ENCODE results near the gene TTC24.
"Not testable (repeated sequence)": the region's sequence is repeated elsewhere in the genome, so short reads cannot be mapped to it uniquely, and the experiment has no call there.

Gene TTC24

GRCh38 chr1:156586323-156586722 lies 6.8 kb downstream of the TTC24 start:
- no peak for ATAC-seq
- TF ChIP-seq ZNF8 (CRISPR knock-in tag; IDR thresholded peaks at IDR 0.05), result no peak
- no peak for TF ChIP-seq ZNF70 (CRISPR knock-in tag; IDR thresholded peaks at IDR 0.05)
- no peak for TF ChIP-seq POU6F1 (CRISPR knock-in tag; IDR thresholded peaks at IDR 0.05; ENCODE audit: borderline replicate concordance, low read depth)
- TF ChIP-seq ZFP30 (CRISPR knock-in tag; IDR thresholded peaks at IDR 0.05), result no peak
- TF ChIP-seq BACH2 (CRISPR knock-in tag; IDR thresholded peaks at IDR 0.05; ENCODE audit: borderline replicate concordance), result no peak
- TF ChIP-seq RARB (CRISPR knock-in tag; IDR thresholded peaks at IDR 0.05), result no peak
- no peak for TF ChIP-seq TSHZ2 (CRISPR knock-in tag; IDR thresholded peaks at IDR 0.05)
- TF ChIP-seq ZNF565 (CRISPR knock-in tag; conservative IDR thresholded peaks at IDR 0.05; ENCODE audit: low read depth), result no peak
- no peak for TF ChIP-seq ZC3H10 (CRISPR knock-in tag; IDR thresholded peaks at IDR 0.05)
- no peak for TF ChIP-seq PPARA (CRISPR knock-in tag; IDR thresholded peaks at IDR 0.05; ENCODE audit: borderline replicate concordance)
- no peak for TF ChIP-seq OSR1 (CRISPR knock-in tag; IDR thresholded peaks at IDR 0.05)
- TF ChIP-seq CSDC2 (CRISPR knock-in tag; IDR thresholded peaks at IDR 0.05), result no peak
- TF ChIP-seq CSRNP3 (CRISPR knock-in tag; IDR thresholded peaks at IDR 0.05), result no peak
- TF ChIP-seq ZFP3 (CRISPR knock-in tag; IDR thresholded peaks at IDR 0.05), result no peak
- no peak for TF ChIP-seq SNAI2 (CRISPR knock-in tag; IDR thresholded peaks at IDR 0.05)
- TF ChIP-seq TOX (CRISPR knock-in tag; IDR thresholded peaks at IDR 0.05; ENCODE audit: borderline replicate concordance), result no peak
- TF ChIP-seq ARNTL (CRISPR knock-in tag; IDR thresholded peaks at IDR 0.05; ENCODE audit: borderline replicate concordance, low read depth), result no peak

GRCh38 chr1:156586892-156587477 lies 7.5 kb downstream of the TTC24 start:
- TF ChIP-seq RARB (CRISPR knock-in tag; IDR thresholded peaks at IDR 0.05), result no peak
- TF ChIP-seq ZFP3 (CRISPR knock-in tag; IDR thresholded peaks at IDR 0.05), result no peak
- TF ChIP-seq BACH2 (CRISPR knock-in tag; IDR thresholded peaks at IDR 0.05; ENCODE audit: borderline replicate concordance), result no peak
- TF ChIP-seq ARNTL (CRISPR knock-in tag; IDR thresholded peaks at IDR 0.05; ENCODE audit: borderline replicate concordance, low read depth), result no peak
- no peak for TF ChIP-seq TSHZ2 (CRISPR knock-in tag; IDR thresholded peaks at IDR 0.05)
- TF ChIP-seq POU6F1 (CRISPR knock-in tag; IDR thresholded peaks at IDR 0.05; ENCODE audit: borderline replicate concordance, low read depth), result no peak
- TF ChIP-seq GLIS3 (CRISPR knock-in tag; IDR thresholded peaks at IDR 0.05), result no peak
- no peak for TF ChIP-seq ESRRG (CRISPR knock-in tag; IDR thresholded peaks at IDR 0.05)
- no peak for TF ChIP-seq ZFP30 (CRISPR knock-in tag; IDR thresholded peaks at IDR 0.05)
- ATAC-seq, result no peak

- ATAC-seq, result not testable (repeated sequence)
Measured at GRCh38 chr1:156587927-156588326, 8.4 kb downstream of the TTC24 start.

Measured in SK-N-SH treated with all-trans-retinoic acid at 6 μM for 48 hours (cell line).